ENCODE data around the gene PHOX2A. TPM values are rescaled to one million over a fixed set of nuclear protein-coding genes. Genes with fewer than 3 reads are reported as not detected.

PHOX2A gene
- total RNA-seq, 1 experiment from 2014 or later = 1.6 TPM

DNA sequence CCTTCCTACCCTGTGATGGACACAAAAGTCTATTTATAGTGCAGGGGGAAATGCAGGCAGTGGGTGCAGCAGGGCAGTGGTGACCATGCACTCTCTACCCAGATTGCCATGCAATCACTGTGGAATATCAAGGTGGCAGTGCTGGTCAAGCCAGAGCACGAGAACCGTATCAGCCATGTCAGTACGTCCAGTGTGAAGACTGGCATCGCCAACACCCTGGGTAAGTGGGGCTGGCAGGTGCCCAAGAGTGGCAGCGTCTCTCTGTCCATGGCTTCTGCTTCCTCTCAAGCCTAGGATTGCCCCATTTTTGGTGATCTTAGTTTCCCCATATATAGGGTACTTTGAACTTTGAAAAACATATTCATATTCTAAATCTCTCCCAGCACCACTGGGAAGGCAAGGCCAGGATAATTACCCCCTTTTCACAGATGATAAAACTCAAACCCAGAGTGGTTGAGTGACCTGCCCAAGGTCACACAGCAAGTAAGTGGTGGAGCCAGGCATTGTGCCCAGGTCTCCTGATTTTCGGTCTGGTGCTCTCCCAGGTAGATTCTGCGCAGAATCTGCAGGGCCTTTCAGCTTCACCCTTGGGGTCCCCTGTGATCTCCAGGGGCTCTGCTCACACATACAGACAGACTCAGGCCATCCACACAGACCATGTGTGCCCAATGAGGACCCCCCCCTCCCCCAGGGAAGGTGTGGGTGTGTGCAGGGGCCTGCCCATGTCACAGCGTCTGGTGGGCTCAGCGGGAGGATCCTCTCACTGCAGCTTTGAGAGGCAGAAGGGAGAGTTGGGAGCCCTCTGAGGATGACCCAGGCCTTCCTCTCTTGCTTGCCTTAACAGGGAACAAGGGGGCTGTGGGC is 12.3 kb downstream of the PHOX2A start:
- no peak overlapping the region for H3K27ac Mint-ChIP-seq

DNA sequence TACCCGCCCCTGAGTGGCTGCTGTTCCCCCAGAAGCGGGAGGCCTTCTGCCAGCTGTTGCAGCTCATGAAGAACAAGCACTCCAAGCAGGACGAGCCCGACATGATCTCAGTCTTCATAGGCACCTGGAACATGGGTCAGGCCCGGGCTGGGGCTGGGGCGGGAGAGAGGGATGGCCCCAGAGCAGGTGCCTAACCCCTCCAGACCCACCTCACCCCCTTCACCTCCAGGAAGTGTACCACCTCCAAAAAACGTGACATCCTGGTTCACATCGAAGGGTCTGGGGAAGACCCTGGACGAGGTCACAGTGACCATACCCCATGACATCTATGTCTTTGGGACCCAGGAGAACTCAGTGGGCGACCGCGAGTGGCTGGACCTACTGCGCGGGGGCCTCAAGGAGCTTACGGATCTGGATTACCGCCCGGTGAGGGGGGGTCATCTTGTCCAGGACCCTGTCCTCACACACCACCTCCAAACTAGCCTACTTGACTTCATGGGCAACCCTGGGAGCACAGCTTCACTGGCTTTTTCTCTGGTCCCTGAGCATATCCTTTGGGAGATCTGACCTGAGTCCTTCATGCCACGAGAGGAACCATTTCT is 13.1 kb downstream of the PHOX2A start:
- DNase-seq (ENCODE audit: low spot score) = no peak
- ChIA-PET POLR2A (no interaction called here), CTCF (no interaction called here)
- Mint-ChIP-seq H3K27ac (no peak overlapping the region), H3K27me3 (ENCODE audit: low read depth) (no peaks in the 10 kb centered on the region), H3K4me3 (no peak overlapping the region), H3K36me3 (peaks cover 51% of the 10 kb centered on the region), H3K9me3 (no peaks in the 10 kb centered on the region), H3K4me1 (peaks cover 8% of the 10 kb centered on the region)
- TF ChIP-seq RORB (CRISPR knock-in tag; IDR thresholded peaks at IDR 0.05) = no peak
- no peak for ATAC-seq

More for the DNA sequence above, 12.3 kb downstream of the PHOX2A start:
- Mint-ChIP-seq H3K4me3 (no peak overlapping the region), H3K36me3 (peaks cover 53% of the 10 kb centered on the region), H3K27me3 (ENCODE audit: low read depth) (no peaks in the 10 kb centered on the region), H3K9me3 (no peaks in the 10 kb centered on the region), H3K4me1 (peaks cover under 1% of the 10 kb centered on the region)
- CTCF ChIA-PET = no interaction called here
- no peak for ATAC-seq
- TF ChIP-seq ZBTB21 (CRISPR knock-in tag; IDR thresholded peaks at IDR 0.05; ENCODE audit: borderline replicate concordance) = no peak
- TF ChIP-seq JUN (CRISPR knock-in tag; IDR thresholded peaks at IDR 0.05) = no peak
- no peak for DNase-seq (ENCODE audit: low spot score)
- POLR2A ChIA-PET = no interaction called here

- ATAC-seq (no peak), DNase-seq (ENCODE audit: low spot score) (no peak)
- Mint-ChIP-seq H3K27ac (no peak overlapping the region), H3K36me3 (peaks cover 51% of the 10 kb centered on the region), H3K4me1 (peaks cover 14% of the 10 kb centered on the region), H3K9me3 (no peaks in the 10 kb centered on the region), H3K4me3 (no peak overlapping the region), H3K27me3 (ENCODE audit: low read depth) (0 out of 2 replicates have a peak, but pooled peaks cover 2% of the 10 kb centered on the region)
- no peak for TF ChIP-seq FOXJ3 (CRISPR knock-in tag; IDR thresholded peaks at IDR 0.05; ENCODE audit: borderline replicate concordance)
- TF ChIP-seq ZNF317 (CRISPR knock-in tag; IDR thresholded peaks at IDR 0.05; ENCODE audit: borderline replicate concordance, low read depth) = no peak
- TF ChIP-seq SP1 (CRISPR knock-in tag; conservative IDR thresholded peaks at IDR 0.05) = no peak
- TF ChIP-seq GRHL2 (CRISPR knock-in tag; IDR thresholded peaks at IDR 0.05; ENCODE audit: insufficient replicate concordance, severe bottlenecking) = no peak
- TF ChIP-seq CREB1 (CRISPR knock-in tag; IDR thresholded peaks at IDR 0.05) = no peak
- TF ChIP-seq TEAD4 (CRISPR knock-in tag; IDR thresholded peaks at IDR 0.05) = no peak
- TF ChIP-seq ELF4 (CRISPR knock-in tag; IDR thresholded peaks at IDR 0.05; ENCODE audit: low read depth) = no peak
- TF ChIP-seq SMAD4 (CRISPR knock-in tag; IDR thresholded peaks at IDR 0.05) = no peak
- TF ChIP-seq ZNF532 (CRISPR knock-in tag; IDR thresholded peaks at IDR 0.05; ENCODE audit: borderline replicate concordance) = no peak
- TF ChIP-seq IRF2 (CRISPR knock-in tag; IDR thresholded peaks at IDR 0.05; ENCODE audit: borderline replicate concordance, low read depth) = no peak
- TF ChIP-seq, protein P1, sequence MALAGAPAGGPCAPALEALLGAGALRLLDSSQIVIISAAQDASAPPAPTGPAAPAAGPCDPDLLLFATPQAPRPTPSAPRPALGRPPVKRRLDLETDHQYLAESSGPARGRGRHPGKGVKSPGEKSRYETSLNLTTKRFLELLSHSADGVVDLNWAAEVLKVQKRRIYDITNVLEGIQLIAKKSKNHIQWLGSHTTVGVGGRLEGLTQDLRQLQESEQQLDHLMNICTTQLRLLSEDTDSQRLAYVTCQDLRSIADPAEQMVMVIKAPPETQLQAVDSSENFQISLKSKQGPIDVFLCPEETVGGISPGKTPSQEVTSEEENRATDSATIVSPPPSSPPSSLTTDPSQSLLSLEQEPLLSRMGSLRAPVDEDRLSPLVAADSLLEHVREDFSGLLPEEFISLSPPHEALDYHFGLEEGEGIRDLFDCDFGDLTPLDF (CRISPR knock-in tag; IDR thresholded peaks at IDR 0.05) = no peak
- TF ChIP-seq, protein P2, sequence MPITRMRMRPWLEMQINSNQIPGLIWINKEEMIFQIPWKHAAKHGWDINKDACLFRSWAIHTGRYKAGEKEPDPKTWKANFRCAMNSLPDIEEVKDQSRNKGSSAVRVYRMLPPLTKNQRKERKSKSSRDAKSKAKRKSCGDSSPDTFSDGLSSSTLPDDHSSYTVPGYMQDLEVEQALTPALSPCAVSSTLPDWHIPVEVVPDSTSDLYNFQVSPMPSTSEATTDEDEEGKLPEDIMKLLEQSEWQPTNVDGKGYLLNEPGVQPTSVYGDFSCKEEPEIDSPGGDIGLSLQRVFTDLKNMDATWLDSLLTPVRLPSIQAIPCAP (CRISPR knock-in tag; IDR thresholded peaks at IDR 0.05) = no peak
- no peak for TF ChIP-seq ERG (CRISPR knock-in tag; IDR thresholded peaks at IDR 0.05)
- no peak for TF ChIP-seq AR (CRISPR knock-in tag; IDR thresholded peaks at IDR 0.05)
- no peak for TF ChIP-seq ATF1 (CRISPR knock-in tag; IDR thresholded peaks at IDR 0.05)
- ChIA-PET CTCF (no interaction called here), POLR2A (interaction anchor here (0.6 to 0.9 kb wide), 2 partner anchors 8 to 17 kb away, joined by 3 read pairs; no protein-coding TSS in a partner anchor)
Measured at GRCh38 chr11:72229925-72230763, 13.8 kb downstream of the PHOX2A start.

Measured in WTC11 (cell line).